HG02884 (cell line): ENCODE data around the gene WNT7A.

Experiments used
- ATAC-seq: cut with Tn5 transposase; IDR thresholded peaks from one replicate; pipeline ENCODE4 v1.9.1; 2021; ENCODE audit warnings: mild to moderate bottlenecking, moderate library complexity; ENCODE audit not compliant: unreplicated experiment

Gene WNT7A

DNA sequence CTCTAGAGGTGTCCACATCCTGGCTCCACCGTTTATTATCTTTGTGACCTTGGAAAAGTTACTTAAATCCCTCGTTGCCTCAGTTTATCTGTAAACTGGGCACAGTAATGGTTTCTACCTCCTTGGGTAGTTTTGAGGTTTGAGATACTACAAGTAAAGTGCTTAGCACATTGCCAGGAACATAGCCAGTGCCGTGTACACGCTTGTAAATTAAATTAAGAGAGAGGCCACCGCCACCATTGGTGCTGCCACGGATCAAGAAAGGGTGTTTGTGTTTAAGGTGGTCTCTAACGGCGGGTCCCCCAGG lies 5.8 kb upstream of the WNT7A start:
- no peak for ATAC-seq

DNA sequence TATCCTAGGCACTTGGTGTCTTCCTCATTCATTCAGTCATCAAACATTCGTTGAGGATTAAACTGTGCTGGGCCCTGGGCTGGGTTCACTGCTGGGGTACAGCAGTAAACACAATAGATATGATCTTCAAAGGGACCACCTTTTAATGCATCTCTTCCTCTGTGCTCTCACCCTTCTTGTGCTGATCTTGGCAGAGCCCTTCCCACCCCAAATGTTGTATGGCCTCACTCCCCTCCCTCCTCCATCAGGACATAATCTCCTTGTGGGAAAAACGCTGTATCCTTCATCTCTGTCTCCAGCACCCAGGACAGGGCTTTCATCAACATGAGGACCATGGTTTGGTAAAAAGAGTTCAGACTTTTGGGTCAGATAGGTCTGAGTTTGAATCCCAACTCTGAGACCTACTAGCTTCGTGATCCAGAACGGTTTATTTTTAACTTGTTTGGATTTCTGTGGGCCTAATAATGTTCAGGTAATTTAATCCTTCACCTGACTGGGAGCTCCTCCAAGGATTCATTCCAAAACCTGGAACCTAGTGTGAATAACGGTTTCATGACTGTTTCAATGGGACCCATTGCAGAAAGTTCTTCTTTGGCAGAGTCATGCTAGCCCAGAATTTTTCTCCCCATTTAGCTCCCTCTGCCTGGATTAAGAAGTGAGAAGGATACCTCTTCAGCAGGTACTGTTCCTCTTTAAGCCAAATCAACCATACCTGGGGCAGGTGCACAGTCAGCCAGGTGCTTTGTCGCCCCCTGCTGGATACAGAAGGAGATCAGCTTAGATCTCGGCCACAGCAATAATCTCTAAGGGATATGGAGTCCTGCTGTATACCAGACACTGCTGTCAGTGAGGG lies 5.2 kb upstream of the WNT7A start:
- ATAC-seq, result no peak

GRCh38 chr3:13883681-13884080 lies 3.8 kb upstream of the WNT7A start:
- no peak for ATAC-seq

GRCh38 chr3:13882876-13883275 lies 3.0 kb upstream of the WNT7A start:
- no peak for ATAC-seq

DNA sequence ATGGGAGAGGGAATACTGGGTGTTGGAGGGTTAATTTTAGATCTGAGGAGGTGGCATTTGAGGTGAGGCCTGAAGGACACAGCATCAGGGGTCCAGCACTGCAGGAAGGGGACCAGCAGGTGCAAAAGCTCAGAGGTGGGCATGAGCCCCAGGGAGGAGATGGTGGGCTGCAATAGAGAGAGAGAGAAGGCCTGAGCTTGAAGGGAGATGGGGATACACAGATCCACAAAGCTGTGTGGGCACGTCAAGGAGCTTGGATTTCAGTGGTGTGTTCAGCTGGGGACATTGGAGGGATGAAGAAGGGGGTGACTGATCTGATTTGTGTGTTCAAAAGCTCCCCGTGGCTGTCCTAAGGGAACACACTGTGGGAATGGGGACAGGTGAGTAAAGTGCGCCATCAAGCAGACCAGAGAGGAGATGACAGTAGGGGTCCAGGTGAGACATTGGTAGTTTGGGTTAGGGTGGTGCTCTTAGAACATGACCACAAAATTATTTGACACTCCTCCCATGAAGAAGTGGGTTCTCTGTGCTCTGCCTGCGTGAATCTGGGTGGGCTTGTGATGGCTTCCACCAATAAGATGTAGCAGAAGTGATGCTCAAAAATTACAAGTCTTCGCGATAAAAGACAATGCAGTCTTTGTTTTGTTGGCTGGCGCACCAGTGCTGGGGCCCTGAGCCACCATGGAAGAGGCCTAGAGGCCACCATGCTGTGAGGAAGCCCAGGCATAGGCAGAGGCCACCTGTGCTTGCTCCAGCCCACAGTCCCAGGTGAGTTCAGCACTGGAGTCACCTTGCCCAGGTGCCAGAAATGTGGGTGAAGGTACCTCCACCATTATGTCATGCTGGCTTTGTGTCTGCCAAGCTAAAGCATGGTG lies 1.9 kb upstream of the WNT7A start:
- no peak for ATAC-seq

DNA sequence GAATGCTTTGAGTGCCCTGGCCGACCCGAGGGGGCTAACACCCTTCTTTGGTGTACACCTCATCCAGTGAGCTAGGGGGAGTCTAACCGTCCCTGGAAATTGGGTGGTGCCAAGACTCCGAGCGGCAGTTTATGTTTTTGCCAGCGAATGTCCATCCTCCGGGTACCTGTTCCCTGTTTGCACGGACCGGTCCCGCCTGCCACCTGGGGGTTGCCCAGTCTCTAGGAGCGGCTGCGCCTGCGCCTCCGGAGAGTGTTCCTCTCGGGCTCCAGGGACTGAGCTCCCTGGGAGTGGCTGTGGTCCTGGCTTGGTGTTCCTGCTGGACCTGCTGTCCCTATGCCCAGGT lies 913 bp upstream of the WNT7A start:
- no peak for ATAC-seq

DNA sequence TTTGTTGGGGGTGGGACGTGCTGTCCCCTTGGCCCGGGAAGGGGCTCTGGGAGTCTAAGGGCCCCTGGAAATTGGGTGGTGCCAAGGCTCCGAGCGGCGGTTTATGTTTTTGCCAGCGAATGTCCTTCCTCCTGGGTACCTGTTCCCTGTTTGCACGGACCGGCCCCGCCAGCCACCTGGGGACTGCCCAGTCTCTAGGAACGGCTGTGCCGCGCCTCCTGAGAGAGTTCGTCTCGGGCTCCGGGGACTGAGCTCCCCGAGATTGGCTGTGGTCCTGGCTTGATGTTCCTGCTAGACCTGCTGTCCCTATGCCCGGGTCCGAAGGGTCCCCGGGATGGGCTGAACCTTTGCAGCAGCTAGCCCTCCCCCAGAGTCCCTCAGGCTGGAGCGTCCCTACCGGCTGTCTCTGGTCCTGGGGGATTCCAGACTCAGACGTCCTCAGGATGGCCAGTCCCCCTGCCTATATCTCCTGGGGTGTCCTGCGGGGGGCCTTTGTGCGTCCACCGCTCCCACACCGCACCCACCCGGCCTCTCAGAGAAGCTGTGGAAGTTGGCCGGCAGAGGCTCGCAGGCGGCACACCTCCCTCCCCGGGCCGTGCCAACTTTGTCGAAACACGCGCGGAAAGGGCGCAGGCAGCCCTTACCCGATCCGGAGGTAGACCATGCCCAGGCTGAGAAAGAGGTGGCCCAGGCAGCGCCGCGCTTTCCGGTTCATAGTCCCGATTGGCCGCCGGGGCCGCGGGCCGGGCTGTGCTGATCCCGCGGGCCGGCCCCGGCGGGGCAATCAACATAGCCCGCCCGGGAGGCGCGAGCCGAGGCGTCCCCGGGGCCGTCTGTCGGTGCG lies 547 bp downstream of the WNT7A start:
- ATAC-seq, result no peak

GRCh38 chr3:13878281-13879101 lies 1.4 kb downstream of the WNT7A start:
- ATAC-seq, result no peak

- no peak for ATAC-seq
These were observed 2.0 kb downstream of the WNT7A start for GRCh38 chr3:13877911-13878280.

GRCh38 chr3:13876451-13877100 lies 3.3 kb downstream of the WNT7A start:
- no peak for ATAC-seq

DNA sequence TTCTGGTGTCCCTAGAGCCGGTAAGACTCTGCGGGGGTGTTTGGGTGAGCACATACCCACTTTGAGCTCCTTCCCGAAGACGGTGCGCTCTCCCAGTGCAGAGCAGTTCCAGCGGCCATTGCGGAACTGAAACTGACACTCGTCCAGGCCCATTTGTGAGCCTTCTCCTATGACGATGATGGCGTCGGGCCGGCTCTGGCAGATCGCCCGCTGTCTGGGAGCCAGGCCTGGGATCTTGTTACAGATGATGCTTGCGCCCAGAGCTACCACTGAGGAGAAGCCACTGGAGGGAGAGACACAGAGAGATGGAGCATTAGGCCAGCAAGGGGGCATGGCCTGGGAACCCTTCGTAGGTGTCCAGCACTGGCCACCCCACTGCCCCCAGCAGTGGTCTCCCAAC lies 5.0 kb downstream of the WNT7A start:
- ATAC-seq, result no peak

GRCh38 chr3:13873818-13874217 lies 6.1 kb downstream of the WNT7A start:
- no peak for ATAC-seq

DNA sequence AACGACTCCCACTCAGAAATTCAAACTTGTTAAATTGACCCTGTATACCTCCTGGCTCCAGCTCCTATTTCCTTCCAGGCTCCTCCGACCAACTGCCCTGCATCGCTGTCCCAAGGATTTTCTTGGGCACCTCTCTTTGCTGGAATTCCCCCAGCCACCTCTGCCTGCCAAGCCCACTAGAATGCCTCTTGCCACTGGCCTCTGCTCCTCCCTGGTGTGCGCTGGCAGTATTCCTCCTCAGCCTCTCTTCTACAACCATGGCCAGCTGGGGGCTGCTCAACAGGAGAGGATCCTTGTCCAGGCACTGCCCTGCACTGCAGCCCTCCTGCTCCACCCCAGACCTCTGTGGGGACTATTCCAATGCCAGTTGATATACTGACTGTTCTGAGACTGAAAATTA lies 7.4 kb downstream of the WNT7A start:
- ATAC-seq, result no peak

- ATAC-seq, result no peak
These were observed 8.1 kb downstream of the WNT7A start for GRCh38 chr3:13871791-13872190.

- ATAC-seq, result no peak
These were observed 9.0 kb downstream of the WNT7A start for GRCh38 chr3:13870902-13871301.

DNA sequence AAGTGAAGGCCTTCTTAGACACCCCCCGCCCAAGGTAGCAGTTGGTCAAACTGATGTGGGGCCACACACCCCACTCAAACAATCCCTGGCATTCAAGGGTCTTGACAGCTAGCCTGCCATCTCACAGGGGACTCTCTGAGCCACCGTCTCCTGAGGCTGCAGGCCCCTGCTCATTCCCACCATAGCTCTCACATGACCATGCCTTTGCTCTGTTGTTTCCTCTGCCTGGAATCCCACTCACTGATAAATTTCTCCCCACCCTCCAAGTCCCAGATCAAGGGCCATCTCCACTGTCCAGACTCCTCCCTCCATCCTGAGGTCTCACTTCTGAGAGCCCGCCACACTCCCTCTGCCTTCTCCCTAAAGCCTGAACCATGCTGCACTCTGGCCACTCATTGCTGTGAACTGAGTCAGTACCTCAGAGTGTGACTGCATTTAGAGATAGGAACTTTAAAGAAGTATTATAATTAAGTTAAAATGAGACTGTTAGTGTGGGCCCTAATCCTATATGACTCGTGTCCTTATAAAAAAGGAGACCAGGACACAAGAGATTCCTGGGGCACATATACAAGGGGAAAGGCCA lies 10.0 kb downstream of the WNT7A start:
- no peak for ATAC-seq

- ATAC-seq, result no peak
These were observed 10.8 kb downstream of the WNT7A start for GRCh38 chr3:13868844-13869724.

DNA sequence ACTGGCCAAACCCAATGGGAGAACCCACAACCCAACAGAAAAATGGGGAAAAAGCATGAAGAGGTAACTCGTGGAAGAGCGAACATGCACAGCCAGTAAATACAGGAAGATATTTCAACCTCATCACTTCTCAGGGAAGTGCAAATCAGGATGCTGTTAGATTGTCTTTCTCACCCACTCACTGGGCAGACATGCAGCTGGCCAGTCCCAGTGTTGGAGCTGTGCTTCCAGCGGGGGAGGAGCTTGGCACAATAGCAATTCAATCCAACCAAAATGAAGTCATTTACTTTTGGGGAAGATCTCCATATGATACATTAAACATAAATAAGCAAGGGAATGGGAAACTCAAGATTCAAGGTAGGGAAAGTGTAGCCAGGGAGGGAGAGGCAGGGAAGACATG lies 12.1 kb downstream of the WNT7A start:
- no peak for ATAC-seq
